ENCODE measurements around the gene DISP3.
"Not testable (repeated sequence)": the region's sequence is repeated elsewhere in the genome, so short reads cannot be mapped to it uniquely, and the experiment has no call there.

DISP3 gene

DNA sequence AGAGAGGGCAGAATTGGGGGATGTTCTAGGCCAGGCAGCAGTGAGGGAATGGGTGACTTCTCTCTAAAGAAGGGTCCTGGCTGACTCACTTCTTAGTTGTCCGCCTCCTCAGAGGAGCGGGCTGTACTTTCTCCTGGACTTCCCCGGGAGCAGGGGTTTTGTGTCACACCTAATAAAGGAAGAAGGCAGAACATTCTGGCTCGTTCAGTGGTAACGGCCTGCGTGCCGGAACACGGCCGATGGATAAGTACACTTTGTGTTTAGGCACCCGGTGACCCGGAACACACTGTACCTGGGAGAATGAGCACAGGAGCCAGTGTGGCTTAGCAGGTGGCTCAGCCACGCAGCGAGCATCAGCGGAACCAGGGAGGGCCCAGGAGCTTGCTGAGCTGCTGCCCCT is 90.6 kb downstream of the DISP3 start:
- in situ Hi-C loops (cut with MboI; ENCODE audit: low sequenced_read_pairs): no loop called here

DNA sequence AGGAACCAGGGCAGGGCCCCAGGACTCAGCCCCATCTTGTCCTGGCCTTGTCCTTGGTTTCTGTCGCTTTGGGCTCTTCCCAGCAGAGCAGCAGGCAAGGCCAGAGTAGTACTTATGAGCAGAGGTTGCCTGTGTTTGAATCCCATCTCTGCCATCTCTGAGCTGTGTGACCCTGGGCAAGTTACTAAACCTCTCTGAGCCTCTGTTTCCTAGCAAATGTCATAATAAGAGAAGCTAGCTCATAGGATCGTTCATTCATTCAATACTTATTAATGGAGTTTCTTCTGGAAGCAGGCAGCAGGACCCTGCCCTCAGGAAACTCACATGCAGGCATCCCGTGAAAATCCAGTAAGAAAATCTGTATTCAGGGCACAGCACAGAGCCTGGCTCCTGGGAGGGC is 91.0 kb downstream of the DISP3 start:
- in situ Hi-C loops (cut with MboI; ENCODE audit: low sequenced_read_pairs): no loop called here

DNA sequence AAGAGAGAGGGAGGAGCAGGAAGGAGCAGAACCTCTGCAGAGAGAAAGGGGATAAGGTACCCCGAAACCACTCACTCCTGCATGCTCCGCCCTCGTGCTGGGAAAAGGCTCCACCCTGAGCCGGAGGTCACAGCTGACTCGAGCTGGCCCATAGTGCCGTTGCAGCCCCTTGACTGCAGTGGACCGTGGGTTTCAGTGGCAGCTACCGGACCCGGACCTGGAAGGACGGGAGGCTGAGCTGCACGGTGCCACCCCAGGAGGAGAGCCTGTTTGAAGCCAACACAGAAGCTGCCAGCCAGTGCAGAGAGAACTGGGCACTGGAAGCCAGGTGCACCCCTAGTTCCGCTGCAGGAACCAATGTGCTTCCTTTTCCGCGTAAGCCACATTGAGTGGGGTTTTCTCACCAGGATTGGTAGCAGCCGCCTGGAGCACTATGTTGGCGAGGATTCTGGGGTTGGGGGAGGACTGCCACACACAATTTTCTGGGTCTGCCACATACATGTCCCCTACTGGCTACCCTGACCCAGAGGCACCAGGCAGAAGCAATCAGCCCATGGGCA is 91.9 kb downstream of the DISP3 start:
- in situ Hi-C loops (cut with MboI; ENCODE audit: low sequenced_read_pairs): no loop called here

DNA sequence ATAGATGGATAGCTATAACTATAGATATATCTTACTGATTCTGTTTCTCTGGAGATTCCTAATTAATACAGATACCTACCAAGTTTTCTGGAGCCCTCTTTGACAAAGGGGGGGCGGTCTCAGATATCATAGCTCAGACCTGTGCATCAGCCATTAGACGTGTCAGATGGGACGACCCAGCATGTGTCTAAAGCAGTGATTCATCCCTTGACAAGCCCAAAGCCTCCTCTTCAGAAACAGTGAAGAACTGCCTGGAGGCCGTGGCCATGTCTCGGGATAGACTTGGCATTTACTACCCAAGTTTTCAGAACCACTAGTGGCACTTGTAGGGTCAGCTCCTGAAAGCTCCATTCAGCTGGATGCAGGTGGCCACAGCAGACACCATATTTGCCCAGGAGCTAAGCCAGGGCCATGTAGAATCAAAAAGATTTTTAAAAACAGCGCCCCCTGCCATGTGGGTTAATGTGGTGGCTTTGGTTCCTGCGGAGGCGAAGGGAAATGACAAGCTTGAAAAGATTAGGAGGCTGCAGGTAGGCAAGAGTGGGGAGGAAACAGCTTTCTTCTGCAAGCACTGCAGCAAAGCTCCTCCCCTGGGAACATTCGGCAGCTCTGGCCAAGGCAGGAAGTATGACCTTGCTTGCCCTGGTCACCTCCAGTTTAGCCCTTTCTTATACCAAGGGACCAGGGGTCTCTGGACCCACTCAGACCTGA is 93.1 kb downstream of the DISP3 start:
- in situ Hi-C loops (cut with MboI; ENCODE audit: low sequenced_read_pairs): no loop called here

DNA sequence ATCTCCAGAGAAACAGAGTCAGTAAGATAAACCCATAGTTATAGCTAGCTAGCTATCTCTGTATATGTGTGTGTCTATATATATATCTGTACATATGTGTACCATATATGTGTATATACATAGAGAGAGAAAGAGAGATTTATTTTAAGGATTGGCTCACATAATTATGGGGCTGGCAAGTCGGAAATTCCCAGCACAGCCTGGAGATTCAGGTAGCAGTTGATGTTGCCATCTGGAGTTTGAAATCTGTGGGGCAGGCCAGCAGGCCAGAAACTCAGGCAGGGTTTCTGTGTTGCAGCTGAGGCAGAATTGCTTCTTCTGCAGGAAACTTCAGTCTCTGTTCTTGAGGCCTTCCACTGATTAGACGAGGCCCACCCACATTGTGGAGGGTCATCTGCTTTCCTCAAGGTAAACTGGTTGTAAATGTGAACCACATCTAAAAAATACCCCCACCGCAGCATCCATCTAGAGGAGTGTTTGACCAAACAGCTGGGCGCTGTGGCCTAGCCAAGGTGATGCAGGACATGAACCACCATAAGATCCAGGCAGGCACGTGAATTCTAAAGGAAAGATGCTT is 94.2 kb downstream of the DISP3 start:
- in situ Hi-C loops (cut with MboI; ENCODE audit: low sequenced_read_pairs): no loop called here

DNA sequence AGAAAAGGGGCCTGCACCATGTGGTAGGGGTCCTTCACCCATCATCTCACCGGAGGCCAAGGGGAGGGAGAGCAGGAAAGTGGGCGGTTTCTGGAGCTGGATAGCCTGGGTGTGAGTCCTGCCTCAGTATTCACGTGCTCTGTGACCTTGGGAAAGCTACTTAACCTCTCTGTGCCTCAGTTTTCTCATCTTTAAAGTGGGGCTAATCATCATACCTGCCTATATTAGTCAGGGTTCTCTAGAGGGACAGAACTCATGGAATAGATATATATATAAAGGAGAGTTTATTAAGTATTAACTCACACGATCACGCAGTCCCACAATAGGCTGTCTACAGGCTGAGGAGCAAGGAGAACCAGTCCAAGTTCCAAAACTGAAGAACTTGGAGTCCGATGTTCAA is 96.6 kb downstream of the DISP3 start:
- in situ Hi-C loops (cut with MboI; ENCODE audit: low sequenced_read_pairs): no loop called here

DNA sequence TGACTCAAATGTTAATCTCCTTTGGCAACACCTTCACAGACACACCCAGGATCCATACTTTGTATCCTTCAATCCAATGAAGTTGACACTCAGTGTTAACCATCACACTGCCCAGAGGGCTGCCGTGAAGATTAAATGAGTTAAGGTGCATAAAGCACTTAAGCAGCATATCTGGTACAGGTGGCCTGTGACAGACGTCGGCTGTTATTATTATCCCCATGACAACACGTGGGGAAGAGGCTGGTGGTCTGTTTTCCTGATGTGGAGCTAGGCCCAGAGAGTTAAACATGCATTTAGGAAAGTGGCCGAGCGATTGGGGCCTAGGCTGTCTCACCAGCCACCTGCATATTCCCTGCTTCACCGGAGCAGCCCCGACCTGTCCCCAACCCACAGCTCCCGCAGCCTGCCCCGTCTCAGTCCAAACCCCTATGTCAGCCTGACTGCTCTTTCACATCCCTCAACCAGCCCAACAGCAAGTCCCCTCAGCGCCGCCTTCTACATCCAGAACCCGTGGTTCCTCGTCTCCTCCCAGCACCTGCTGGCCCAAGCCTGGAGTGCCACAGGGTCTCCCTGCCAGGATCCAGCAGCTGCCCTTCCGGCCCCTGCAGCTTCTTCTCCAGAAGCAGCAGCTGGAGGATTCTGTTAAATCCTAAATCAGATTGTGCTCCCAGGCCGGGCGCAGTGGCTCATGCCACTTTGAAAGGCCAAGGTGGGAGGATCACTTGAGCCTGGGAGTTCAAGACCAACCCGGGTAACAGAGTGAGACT is 97.3 kb downstream of the DISP3 start:
- in situ Hi-C loops (cut with MboI; ENCODE audit: low sequenced_read_pairs): no loop called here

DNA sequence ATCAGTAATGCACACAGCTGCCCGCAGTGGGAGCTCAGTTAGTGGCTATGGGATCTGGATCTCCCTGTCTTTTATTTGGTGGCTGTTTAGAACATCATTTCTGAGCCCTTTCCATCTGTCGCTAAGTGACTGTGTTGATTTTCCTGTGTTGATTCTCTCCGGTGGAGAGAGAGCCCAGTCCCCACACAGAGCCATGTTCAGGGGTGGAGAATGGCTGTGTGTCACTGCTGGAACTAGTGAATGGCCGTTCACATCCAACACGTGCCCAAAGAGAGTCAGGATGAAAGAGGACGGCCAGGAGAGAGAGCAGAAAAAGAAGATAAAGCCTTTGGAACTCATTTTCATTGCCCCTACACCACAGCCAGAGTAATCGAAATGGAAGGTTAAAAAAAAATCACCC is 99.0 kb downstream of the DISP3 start:
- in situ Hi-C loops (cut with MboI; ENCODE audit: low sequenced_read_pairs): no loop called here

DNA sequence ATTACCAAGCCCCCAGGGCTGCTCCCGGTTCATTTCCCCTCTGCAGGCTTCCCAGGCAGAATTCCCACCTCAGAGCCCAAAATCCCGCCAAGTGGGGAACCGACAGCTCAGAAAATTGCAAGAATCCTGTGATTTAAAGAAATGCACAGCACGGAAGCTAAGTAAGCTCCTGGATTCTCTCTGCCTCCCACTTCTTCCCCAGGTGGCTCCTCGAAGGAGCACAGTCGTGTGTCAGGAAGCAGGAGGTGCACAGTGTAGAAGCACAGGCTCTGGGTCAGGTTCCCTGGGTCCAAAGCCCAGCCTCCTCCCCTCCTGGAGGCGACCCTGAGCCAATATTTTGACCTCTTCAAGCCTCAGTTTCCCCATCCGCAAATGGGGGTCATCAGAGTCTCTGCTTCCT is 100.6 kb downstream of the DISP3 start:
- in situ Hi-C loops (cut with MboI; ENCODE audit: low sequenced_read_pairs): no loop called here

DNA sequence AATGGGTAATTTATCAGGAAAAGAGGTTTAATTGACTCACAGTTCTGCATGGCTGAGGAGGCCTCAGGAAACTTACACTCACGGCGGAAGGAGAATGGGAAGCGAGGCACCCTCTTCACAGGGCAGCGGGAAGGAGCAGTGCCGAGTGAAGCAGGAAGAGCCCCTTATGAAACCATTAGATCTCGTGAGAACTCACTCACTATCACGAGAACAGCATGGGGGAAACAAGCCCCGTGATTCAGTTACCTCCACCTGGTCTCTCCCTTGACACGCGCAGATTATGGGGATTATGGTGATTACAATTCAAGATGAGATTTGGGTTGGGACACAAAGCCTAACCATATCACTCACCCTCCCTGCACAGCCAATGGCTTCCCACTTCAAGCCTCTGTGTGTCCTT is 101.1 kb downstream of the DISP3 start:
- in situ Hi-C loops (cut with MboI; ENCODE audit: low sequenced_read_pairs): not testable (repeated sequence)

DNA sequence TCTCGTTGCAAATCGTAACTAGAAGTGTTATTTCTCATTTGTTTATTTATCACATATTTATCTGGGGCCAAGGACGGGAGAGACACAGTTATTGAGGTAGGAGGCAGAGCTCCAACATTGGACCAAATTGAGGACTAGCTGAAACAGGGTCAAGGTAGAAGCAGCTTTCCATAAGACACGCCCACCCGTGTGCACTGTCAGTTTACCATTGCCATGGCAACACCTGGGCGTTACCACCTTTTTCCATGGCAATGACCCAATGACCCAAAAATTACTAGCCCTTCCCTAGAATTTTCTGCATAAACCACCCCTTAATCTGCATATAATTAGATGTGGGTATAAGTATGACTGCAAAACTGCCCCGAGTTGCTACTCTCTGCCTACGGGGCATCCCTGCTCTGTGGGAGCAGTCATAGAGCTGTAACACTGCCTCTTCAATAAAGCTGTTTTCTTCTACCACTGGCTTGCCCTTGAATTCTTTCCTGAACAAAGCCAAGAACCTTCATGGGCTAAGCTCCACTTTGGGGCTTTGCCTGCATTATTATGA is 102.6 kb downstream of the DISP3 start:
- in situ Hi-C loops (cut with MboI; ENCODE audit: low sequenced_read_pairs): no loop called here

DNA sequence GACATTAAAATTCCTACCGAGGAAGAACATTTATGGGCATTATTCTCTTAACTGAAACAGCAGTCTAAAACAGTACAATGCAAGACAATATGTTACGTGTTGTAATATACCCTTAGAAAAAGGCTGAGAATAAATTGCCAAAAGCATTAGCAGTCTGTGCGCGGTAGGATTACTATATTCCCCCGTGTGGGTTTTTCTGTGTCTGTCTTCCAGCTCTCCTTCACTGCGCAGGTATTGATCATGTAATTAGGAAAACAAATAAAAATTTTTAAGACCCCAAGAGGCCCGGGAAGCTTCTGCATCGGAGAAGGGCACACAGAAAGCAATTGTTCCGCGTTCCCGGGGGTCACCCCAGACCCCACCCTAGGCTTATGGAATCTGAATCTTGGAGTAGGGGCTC is 106.4 kb downstream of the DISP3 start:
- in situ Hi-C loops (cut with MboI; ENCODE audit: low sequenced_read_pairs): no loop called here
